Measurements from ENCODE around the gene IQCK.

The IQCK gene

GRCh38 chr16:19868421-19868820, 150.3 kb downstream of the IQCK start:
- DNase-seq, result no peak

DNA sequence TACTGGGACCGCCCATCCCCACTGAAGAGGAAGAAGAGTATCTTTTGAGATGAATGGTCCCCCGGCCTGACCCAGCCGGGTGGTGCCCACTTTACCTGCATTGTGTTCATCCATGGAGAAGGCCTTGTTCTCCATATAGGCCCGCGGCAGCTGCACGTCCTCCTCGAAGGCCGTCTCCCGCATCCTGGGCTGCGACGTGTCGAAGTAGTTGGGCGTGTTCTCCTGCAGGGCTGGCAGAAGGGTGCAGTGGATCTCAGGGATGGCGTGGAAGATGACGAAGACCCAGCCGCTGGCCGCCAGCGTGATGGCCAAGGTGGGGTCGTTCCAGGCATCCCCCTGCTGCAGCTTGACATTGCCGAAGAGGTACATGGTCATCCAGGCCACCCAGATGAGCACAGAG, 153.7 kb downstream of the IQCK start:
- DNase-seq, result no peak

- no peak for DNase-seq
Observed at GRCh38 chr16:19872179-19872863, 154.2 kb downstream of the IQCK start.

- no peak for DNase-seq
Observed at GRCh38 chr16:19872935-19873334, 154.9 kb downstream of the IQCK start.

- DNase-seq, result no peak
Observed at GRCh38 chr16:19874026-19874425, 156.0 kb downstream of the IQCK start.

- no peak for DNase-seq
Observed at GRCh38 chr16:19874851-19875546, 156.9 kb downstream of the IQCK start.

- no peak for DNase-seq
Observed at GRCh38 chr16:19875900-19876299, 157.8 kb downstream of the IQCK start.

DNA sequence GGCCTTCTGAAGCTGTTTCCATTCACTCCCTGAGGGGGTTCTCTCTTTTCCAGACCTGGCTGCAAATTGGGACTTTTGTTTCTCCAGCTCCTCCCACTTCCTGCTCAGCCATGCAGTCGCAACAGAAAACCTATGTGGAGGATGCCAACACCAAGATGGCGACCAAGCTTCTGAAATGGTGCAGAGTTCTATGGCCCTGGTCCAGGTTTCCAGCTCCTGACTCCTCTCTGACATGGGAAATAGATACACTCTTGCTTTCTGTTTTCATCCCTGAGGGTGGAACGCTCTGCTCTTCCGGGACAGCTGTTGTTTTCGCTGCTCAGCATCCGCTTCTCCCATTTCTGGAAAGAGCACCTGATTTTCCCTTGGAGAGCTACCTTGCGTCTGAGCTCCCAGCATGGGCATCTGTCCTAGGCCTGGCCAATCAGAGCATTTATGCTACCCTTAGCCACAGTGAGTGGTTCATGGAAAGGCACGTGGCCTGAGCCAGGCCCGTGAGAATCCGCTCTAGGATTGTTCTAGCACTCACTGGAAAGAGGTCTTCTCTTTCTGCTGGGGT, 158.5 kb downstream of the IQCK start:
- no peak for DNase-seq

DNA sequence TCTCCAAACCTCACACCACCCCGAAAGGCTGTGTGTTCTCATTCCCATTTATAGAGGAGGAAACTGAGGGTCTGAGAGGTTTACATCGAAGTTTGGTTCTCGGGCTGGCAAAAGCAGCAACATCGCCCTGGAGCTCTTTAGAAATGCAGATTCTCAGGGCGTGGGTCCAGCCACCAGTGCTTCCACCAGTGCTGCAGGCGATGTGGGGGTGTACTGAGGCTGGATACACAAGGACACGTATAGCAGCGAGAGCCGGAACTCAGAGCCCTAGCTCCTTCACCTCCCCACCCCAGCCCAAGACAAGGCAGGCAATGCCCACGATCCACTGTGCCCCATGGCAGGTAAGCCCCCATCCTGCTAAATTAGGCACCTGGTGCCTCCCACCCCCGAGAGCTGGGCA, 160.7 kb downstream of the IQCK start:
- DNase-seq, result no peak

GRCh38 chr16:19879241-19879792, 161.2 kb downstream of the IQCK start:
- DNase-seq, result no peak

- DNase-seq, result no peak
Observed at GRCh38 chr16:19881028-19881427, 163.0 kb downstream of the IQCK start.

DNA sequence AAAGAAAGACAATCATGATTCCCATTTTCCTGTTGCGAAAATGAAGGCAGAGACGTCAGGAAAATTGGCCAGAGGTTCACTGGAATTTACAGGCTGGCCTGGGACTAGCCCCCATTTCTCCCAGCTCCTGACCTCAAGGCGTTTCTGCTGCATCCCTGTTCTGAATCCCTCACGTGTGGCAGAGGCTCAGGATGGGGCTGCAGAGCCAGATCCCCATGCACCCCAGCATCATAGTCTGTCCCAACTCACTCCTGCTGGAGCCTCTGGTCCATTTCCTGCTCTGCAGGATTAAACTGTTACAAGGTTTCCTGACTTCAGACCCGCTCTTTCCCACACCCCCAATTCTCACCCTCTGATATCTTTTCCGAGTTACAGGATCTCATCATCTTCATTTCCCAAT, 163.7 kb downstream of the IQCK start:
- no peak for DNase-seq

GRCh38 chr16:19882186-19882585, 164.1 kb downstream of the IQCK start:
- no peak for DNase-seq

DNA sequence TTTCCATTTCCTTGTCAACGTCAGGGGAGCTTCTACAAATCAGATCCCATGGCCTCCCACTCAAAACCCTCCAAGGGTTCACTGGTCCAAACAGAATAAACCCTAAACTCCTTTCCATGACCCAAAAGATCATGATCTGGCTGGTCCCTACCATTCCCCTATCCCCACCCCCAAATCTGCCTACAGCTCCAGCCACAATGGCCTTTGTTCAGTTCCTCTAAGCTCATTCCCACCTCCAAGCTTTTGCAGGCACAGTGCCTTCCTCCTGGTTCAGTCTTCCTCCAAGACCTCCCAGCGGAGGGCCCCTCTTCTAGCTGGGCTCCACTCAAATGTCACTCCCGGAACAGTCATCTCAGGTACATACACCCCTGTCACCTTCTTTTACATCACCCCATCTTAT, 164.6 kb downstream of the IQCK start:
- no peak for DNase-seq

DNA sequence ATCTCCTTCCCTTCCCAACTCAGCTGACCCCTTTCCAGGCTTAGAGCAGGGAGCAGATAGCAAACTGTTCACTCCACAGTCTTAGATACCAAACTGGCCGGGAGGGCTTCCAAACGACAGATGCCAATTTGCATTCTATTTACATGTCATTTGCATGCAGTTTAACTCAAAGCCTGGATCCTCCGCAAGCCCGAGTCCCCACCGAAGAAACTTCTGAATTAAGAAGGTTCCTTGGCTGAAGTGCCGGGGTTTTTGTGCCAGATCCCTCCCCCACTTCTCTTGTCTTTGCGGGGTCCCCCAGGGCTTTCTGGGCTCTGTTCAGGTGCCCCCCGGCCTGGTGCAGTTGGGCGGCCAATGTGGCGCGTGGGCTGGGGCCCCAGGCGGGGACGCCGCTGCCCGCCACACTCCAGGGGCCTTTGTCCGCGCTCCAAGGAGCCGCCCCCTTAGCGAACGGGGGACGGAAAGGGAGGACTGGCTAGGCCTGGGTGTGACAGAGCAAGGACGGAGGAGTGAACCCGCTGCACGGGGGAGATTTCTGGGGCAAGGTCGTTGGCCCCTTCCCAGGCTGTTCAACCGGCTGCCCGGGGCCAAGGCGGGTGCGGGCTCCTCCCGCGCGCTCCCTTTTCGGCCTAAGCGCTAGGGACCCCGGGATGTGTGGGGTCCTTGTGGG, 165.4 kb downstream of the IQCK start:
- DNase-seq, result no peak

DNA sequence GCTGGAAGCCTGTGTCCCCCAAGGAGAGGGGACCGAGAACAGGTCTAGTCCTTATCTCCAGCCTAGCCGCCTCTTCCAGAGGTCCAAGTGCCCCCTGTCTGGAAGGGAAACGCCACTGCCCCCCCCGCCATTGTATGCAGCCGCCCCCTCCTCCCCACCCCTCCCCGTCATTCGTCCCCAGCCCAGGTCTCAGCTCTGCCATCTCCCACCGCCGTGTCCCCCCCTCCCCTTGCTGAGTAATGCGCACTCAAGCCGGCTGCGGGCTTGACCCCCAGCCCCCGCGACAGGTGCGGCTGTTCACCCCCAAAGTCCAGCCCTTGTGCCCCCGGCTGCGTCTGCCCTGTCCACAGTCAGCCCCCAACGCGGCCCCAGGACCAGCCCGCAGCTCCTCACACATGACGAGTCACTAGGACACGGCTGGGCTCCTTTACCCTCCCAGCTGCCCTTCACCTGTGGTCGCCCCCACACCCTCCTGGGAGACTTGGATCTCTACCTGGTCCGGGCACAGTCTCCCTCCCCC, 166.0 kb downstream of the IQCK start:
- DNase-seq, result no peak

DNA sequence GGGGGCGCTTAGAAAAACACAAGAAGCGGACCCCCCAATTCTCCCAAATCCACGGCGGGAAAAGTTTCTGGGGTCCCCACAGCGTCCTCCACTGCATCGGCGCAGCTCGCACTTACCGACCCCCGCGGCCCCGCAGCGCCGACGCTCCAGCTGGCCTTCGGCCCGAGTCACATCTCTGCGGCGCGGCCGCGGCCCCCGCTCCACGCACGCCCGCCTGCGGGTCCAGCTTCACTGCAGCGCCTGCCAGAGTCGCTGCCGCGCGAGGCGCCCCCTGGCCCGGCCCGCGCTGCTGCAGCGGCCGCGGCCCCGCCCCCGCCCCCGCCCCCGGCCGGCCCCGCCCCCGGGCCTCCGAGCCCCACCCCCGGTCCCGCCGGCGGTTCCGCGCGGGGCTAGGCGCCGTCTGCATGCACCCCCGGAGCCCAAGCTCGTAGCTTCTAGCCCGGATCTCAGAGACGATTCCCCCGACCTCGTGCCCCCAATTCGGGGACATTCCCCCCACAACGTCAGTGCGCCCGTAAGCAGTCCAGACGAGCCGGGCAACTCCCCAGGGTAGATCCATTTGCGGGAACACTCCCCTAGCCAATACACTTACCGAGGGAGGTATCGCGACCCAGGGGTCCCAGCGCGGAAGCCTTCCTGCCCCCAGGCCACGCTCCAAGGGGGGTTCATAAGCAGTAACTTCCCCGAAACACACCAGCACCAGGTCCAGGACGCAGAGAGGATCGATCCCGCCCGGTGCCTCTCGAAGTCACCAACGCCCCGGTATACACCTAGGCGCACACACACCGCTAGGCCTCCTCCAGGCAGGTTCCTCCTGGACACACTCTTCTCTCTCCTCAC, 166.8 kb downstream of the IQCK start, which contains the start of gene GPRC5B:
Gene GPRC5B, minus strand, starts transcription at position 238 of the 840 bp plus-strand sequence. CDS start 12,003 bp downstream, outside the sequence.
- DNase-seq, result peak; percentile 28

- no peak for DNase-seq
Observed at GRCh38 chr16:19885451-19886072, 167.5 kb downstream of the IQCK start.

DNA sequence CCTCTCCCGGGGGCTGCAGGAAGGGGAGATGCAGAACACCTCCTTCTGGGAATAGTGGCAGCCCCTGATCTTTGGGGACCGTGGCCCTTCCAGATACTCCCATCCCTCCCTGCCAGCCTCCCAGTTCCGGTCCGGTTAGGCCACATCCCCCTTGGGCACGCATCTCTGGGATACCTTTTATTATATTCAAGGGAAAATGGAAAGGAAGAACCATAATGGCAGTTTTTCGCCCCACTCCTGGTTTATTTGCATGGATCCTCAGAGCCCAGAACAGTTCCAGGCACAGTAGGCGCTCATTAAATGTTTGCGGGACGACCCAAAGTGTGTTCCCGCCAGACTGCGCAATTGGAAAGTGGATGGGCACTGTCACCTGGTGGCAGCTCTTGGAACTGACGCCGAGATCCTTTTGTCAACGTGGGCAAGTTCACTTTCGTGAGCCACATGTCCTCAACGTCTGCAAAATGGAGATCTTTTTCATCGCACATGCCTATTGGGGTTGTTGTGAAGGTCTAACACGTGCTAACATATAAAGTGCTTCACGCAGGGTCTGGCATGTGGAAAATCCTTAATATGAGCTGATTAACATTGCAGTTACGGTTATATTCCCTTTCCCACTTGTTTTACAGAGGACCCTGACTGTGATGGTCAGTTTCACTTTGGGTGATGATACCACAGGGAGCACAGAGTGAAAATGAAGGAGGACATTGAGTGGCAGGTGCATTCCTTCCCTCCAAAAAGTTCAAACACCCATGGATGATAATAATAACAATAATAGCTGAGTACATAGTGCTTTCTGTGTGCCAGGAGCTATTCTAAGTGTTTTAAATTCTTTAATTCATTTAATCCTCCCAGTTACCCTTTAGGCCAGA, 168.2 kb downstream of the IQCK start:
- peak; percentile 88 for DNase-seq

DNA sequence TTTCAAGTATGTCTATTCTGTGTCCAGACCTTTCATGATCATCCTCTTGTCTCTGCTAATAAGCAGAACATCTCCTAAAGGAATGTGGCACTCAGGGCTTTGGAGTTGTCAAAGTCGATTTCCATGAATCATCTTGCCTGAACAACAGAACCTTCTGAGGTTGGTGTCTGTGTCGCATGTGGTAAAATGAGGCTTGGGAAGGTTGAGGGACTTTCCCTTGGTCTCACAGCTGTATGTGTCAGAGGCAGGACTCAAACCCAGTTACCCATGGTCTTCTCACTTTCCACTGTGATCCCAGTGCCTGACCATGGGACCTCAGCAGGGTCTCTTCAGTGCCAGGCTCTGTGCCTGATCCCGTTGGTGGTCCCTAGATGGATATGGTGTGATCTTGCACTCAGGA, 170.8 kb downstream of the IQCK start:
- DNase-seq, result no peak

GRCh38 chr16:19890901-19891300, 172.8 kb downstream of the IQCK start:
- no peak for DNase-seq
